Activated CD8-positive, alpha-beta memory T cell treated with anti-CD3 and anti-CD28 coated beads, Interleukin-2, amount 50 U/mL, for 48 hours (primary cell): Measurements from ENCODE around the gene PTTG1IP.
"Not testable (repeated sequence)": the region's sequence is repeated elsewhere in the genome, so short reads cannot be mapped to it uniquely, and the experiment has no call there.

Experiments used
- DNase-seq: peaks from one replicate; pipeline ENCODE4 v3.0.0-alpha.2; 2020

Gene PTTG1IP, protein sequence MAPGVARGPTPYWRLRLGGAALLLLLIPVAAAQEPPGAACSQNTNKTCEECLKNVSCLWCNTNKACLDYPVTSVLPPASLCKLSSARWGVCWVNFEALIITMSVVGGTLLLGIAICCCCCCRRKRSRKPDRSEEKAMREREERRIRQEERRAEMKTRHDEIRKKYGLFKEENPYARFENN

DNA sequence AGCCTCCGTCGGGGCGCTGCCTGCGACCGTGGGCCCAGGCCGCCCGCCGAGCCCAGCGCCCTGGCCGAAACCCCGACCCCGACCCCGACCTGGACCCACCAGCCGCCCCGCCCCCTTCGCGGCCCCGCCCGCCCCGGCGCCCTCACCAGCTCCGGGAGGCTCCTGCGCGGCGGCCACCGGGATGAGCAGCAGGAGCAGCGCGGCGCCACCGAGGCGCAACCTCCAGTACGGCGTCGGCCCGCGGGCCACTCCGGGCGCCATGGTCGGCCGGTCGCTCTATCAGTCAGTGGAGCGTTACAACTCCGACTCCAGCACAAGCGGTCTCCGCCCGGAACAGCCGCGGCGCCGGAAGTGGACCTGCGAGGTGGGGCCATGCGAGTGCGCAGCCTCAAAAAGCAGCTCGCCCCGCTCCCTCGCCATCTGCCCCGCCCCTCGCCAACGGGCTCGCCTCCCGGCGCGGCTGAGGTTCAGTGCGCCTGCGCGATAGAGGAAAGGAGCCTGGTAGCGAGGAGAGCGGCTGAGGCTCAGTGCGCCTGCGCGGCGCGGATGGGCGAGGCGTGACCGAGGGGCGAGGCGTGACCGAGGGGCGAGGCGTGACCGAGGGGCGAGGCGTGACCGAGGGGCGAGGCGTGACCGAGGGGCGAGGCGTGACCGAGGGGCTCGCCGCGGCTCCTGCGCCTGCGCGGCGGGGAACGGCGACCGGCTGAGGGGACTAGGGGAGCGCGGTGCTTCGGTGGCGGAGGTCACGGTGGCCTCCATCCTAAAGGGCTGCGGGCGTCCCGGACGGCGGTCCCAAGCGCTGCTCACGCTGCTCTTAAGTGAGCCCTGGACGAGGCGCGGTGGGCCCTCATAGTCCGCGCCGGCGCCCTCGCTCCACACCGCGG is at the start of gene PTTG1IP:
TSS of gene PTTG1IP (minus strand) at position 335 of the 884 bp plus-strand sequence. CDS start at position 261, 74 bp downstream.
- peak; percentile 99 for DNase-seq

DNA sequence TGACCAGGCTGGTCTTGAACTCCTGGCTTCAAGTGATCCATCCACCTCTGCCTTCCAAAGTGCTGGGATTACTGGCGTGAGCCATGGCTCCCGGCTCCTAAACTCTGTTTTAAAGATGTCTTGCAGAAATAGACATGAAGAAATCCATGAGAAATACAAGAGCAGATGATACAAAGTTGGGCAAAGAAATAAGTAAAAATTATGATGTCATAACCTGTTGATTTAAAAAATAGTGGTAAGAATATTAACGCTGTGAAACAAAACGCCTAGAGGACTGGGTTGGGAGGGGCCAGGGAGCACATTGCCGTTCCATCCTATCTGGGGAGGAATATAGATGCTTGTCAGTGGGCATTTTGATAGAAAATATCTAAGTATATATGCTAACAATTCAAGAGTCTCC is 48.4 kb upstream of the PTTG1IP start:
- no peak for DNase-seq

- DNase-seq: peak; percentile 83
Observed at GRCh38 chr21:44920694-44921604, 47.5 kb upstream of the PTTG1IP start, which contains the start of gene ITGB2. TSS of gene ITGB2 (minus strand) at chr21:44920899. CDS start at chr21:44910782, 10,117 bp downstream.

- DNase-seq: no peak
Observed at GRCh38 chr21:44919913-44920693, 46.6 kb upstream of the PTTG1IP start.

DNA sequence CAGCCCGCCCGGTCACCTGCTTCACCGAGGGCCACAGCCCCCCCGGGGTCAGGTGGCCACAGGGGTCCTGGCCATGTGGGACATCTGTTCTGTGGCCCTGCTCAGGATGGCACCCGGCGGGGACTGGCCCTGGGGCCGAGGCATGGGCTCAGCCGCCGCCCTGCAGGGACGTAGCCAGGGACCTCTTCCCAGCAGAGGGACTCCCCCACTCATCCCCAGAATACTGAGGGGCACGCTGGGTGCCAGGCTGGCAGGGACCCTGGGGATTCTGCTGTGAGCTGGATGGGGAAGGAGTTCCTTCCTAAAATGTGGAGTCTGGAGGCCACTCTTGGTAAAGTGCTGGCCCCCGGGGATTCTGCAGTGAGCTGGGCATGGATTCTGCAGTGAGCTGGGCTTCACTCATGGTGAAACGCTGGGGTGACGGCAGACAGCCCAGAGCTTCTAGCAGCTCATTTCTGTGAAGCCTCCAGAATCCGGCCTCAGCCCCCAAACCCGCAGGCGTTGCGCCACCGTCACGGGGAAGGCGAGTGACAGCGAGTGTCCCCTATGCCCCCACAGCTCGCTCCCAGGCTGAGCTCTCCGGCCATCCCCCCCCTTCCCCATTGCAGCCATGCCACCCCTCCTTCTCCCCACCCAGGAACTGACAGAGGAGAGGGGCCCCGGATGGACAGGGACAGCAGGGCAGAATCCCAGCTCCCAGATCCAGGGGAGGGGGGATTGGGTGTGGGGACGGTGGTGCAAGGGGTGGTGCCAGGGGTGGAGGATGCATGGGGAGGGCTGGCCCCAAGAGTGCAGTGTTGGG is 45.8 kb upstream of the PTTG1IP start:
- peak; percentile 70 for DNase-seq

GRCh38 chr21:44918581-44919033 is 45.1 kb upstream of the PTTG1IP start:
- DNase-seq: no peak

- no peak for DNase-seq
Observed at GRCh38 chr21:44918107-44918470, 44.6 kb upstream of the PTTG1IP start.

- DNase-seq: no peak
Observed at GRCh38 chr21:44917446-44918106, 44.1 kb upstream of the PTTG1IP start.

- DNase-seq: no peak
Observed at GRCh38 chr21:44916965-44917364, 43.5 kb upstream of the PTTG1IP start.

DNA sequence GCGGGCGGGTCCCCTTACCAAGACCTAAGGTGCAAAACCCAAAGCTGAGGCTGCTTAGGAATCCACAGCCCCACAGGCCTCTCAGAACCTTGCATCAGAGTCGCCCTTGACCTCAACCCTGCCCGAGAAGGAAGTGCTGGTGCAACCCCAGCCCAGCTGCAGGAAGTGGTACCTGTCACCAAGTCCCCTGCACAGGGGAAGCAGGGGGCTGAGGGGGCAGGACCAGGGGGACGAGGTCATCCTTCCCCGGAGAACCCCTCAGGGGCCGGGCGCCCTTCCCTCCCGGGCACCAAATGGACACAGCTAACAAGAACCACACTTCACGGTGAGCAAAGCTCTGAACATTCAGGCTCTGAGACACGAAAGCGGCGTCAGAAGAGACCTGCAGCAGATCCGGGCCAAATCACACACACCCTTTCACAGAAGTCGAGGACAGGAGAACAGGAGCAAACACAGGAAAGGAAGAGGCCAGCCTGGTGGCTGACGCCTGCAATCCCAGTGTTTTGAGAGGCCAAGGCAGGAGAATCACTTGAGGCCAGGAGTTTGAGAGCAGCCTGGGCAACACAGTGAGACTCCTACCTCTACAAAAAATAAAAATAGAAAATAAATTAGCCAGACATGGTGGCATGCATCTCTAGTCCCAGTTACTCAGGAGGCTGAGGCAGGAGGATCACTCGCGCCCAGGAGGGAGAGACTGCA is 40.8 kb upstream of the PTTG1IP start:
- peak; percentile 79 for DNase-seq

DNA sequence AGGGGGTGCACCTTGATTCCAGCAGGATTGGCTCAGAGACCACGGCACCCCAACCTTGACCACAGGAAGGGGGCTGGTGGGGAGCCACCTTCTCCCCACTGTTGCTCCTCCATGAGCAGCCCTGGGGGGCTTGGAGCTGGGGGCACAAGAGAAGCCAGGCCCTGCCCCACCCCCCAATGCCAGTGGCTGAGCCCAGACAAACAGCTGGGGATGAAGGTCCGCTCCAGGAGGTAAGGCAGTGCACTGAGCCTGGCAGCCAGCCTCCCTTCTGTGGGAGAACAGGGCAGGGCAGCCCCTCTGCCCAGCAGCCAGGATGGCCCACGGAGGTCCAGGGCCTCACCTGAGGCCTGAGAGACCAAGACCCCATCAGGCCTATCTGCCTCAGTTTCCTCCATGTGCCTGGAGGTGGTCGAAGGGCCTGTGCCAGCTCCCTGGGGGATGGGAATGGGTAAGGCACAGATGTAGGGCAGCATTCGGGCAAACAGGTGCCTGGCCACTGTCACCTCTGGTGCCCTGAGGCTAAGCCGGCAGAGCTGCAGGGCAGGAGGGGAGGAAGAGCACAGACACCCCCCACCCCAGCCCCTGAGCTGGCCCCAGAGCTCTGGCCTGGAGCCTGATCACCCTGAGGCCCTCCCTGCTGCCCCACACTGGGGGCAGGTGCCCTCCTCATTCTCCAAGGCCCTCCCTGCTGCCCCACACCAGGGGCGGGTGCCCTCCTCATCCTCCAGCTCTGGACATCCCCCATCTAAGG is 40.1 kb upstream of the PTTG1IP start:
- DNase-seq: no peak

GRCh38 chr21:44912506-44913412 is 39.3 kb upstream of the PTTG1IP start:
- DNase-seq: not testable (repeated sequence)

DNA sequence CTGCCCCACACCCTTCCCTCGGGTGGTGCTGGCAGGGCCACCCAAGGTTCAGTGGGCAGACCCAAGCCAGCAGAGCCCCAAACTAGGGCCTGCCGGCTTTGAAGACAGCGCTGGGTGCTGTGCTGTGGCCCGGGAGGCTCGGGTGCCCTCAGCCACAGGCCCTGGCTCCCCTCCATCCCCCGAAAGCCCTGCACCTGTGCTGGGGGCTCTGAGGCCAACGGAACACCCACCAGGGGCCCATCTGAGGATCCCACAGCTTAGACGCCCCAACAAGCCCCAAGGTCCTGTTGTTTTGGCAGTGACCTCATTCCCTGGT is 38.6 kb upstream of the PTTG1IP start:
- DNase-seq: no peak

DNA sequence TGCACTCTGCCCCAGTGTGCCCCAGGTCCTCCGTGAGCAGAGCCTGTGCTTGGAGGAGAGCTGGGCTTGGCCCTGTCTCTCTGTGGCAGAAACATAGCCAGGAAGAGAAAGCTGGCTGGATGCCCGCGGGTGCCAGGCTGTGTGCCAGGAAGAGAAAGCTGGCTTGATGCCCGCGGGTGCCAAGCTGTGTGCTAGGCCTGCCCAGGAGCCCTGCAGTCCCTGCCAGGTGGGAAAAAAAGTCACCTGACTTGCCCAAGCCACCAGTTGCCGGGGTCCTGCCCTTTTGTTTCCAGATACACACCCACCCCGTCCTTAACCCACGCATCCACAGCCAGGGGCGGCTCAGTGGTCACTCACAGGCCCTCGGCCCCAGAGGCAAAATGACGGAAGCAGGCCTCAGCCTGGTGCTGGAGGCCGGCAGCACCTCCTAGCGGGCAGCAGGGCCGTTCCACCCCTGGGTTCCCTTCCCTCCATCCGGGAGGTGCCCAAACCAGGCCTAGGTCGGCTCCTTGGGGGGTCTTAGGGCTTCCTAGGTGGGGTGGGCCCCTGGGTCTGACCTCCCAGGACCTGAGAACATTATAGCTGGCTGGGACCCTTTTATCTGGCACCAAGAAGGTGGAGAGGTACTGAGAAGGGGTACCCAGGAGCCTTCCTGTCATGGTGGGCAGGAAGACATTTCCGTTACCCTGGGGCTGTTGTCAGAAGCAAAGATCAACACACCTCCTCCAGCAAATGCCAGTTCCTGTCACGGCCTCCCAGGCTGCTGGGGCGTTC is 38.1 kb upstream of the PTTG1IP start:
- peak; percentile 82 for DNase-seq

DNA sequence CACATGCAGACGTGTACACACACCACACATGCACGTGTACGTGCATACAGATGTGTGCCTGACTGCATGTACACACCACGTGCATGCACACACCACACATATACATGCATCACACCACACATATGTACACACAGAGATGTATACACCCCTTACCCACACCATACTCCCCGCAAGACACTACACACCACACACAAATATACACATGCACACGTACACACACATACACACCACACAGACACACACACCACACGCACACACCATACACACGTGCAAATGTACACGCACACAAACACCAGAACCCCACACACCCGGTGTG is 37.5 kb upstream of the PTTG1IP start:
- no peak for DNase-seq

GRCh38 chr21:44910229-44911067 is 37.0 kb upstream of the PTTG1IP start:
- no peak for DNase-seq

DNA sequence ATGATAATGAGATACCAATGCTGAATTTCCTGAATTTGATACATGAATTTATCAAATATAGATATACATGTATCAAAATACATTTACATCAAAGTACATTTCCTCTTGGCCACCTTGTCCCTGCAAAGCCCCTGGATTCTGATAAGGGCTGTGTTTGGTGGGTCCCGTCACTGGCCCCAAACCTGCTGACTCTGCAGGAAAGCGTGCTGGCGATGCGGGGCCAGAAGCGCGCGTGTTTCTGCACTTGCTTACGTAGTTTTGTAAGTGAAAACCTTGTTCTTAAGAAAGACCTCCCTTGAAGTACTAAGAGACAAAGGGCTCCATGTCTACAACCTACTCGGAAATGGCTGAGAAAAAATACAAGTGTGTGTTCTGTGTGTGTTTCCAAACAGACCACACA is 36.2 kb upstream of the PTTG1IP start:
- no peak for DNase-seq
